ENCODE data around the gene ZFAND3.

DNA sequence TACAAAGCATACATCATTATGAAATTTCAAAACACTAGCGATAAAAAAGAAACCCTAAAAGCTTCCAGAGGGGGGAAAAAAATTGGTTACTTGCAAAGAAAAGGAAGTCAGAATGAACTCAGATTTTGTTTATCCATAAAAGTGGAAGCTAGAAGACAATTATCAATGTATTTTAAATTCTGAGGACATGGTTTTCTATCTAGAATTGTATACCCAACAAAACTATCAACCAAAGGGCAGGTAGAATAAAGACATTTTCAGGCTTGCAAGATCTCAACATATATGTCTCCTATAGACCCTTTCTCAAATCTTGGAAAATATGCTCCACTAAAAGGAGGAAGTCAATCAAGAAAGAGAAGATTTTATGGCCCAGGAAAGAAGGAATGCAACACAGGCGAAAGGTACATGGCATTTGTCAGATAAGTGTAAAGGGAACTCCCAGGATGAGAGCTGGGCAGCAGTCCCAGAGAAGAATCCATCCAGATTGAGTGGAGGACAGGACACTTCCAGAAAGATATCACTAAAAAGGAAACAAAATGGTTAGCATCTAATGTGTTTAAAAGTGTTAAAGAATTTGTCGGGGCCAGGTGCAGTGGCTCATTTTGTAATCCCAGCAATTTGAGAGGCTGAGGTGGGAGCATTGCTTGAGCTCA is 45.4 kb upstream of the ZFAND3 start:
- TF ChIP-seq CTCF (conservative IDR thresholded peaks at IDR 0.05 in 1 of 2, IDR thresholded peaks at IDR 0.05 in 1 of 2; ENCODE audit: low read depth in 1 of 2, low read length in 2 of 2) (no peak), EZH2 (IDR thresholded peaks at IDR 0.05; ENCODE audit: low read length, missing control alignments) (no peak)

Data from fibroblast of lung (primary cell).